Stimulated activated CD8-positive, alpha-beta memory T cell treated with anti-CD3 and anti-CD28 coated beads, Interleukin-7, amount 100 ng/mL, for 48 hours (primary cell): ENCODE data around the gene EAF1.
"Not testable (repeated sequence)": the region's sequence is repeated elsewhere in the genome, so short reads cannot be mapped to it uniquely, and the experiment has no call there.

Experiments used
- DNase-seq, 2 donors: peaks; one replicate each; pipeline ENCODE4 v3.0.0-alpha.2; 2020; ENCODE audit warnings: low read depth in 1 of 2; ENCODE audit errors: extremely low read depth in 1 of 2

The EAF1 gene

GRCh38 chr3:15427182-15427880 lies at the start of gene EAF1, which contains the start of gene METTL6:
TSS of gene EAF1 (plus strand) at chr3:15427598. CDS start at chr3:15427780, 182 bp downstream.
TSS of gene METTL6 (minus strand) at chr3:15427544. CDS start at chr3:15426511, 1,033 bp downstream.
- peak; percentile 66 to 77 for DNase-seq

- peak; percentile 75 to 92 for DNase-seq
Observed at GRCh38 chr3:15377961-15378791, 49.2 kb upstream of the EAF1 start.

- no peak for DNase-seq
Observed at GRCh38 chr3:15380980-15381890, 46.2 kb upstream of the EAF1 start.

GRCh38 chr3:15382405-15382923 lies 44.9 kb upstream of the EAF1 start:
- no peak for DNase-seq

- no peak for DNase-seq
Observed at GRCh38 chr3:15384510-15385237, 42.7 kb upstream of the EAF1 start.

- not testable (repeated sequence) for DNase-seq
Observed at GRCh38 chr3:15385238-15385695, 42.1 kb upstream of the EAF1 start.

- DNase-seq = no peak
Observed at GRCh38 chr3:15385901-15386653, 41.3 kb upstream of the EAF1 start.

GRCh38 chr3:15386654-15386955 lies 40.8 kb upstream of the EAF1 start:
- not testable (repeated sequence) for DNase-seq

- no peak for DNase-seq
Observed at GRCh38 chr3:15387171-15387581, 40.2 kb upstream of the EAF1 start.

- DNase-seq = no peak
Observed at GRCh38 chr3:15387735-15388134, 39.7 kb upstream of the EAF1 start.

- not testable (repeated sequence) for DNase-seq
Observed at GRCh38 chr3:15388335-15388734, 39.1 kb upstream of the EAF1 start.

- DNase-seq = no peak
Observed at GRCh38 chr3:15390460-15390859, 36.9 kb upstream of the EAF1 start.

GRCh38 chr3:15391007-15391406 lies 36.4 kb upstream of the EAF1 start:
- no peak for DNase-seq

GRCh38 chr3:15393252-15393651 lies 34.1 kb upstream of the EAF1 start:
- not testable (repeated sequence) for DNase-seq

GRCh38 chr3:15398731-15399133 lies 28.7 kb upstream of the EAF1 start:
- DNase-seq = not testable (repeated sequence)

GRCh38 chr3:15399970-15400369 lies 27.4 kb upstream of the EAF1 start:
- DNase-seq = no peak

- no peak for DNase-seq
Observed at GRCh38 chr3:15401936-15402335, 25.5 kb upstream of the EAF1 start.

GRCh38 chr3:15403495-15403894 lies 23.9 kb upstream of the EAF1 start:
- DNase-seq = no peak

GRCh38 chr3:15403965-15404364 lies 23.4 kb upstream of the EAF1 start:
- DNase-seq = no peak
